ENCODE data around the gene PLVAP. TPM values are rescaled to one million over a fixed set of nuclear protein-coding genes. Genes with fewer than 3 reads are reported as not detected.

PLVAP gene
- total RNA-seq, 4 donors from 2014 or later, result 37.4 to 155 (median 117) TPM

- intact Hi-C loops (cut with DNase I), result no loop called here
- no peak for TF ChIP-seq POLR2A (IDR thresholded peaks at IDR 0.05; ENCODE audit: low read depth)
- TF ChIP-seq EP300 (IDR thresholded peaks at IDR 0.05), result no peak
- no peak for TF ChIP-seq POLR2AphosphoS5 (IDR thresholded peaks at IDR 0.05)
- TF ChIP-seq CTCF (IDR thresholded peaks at IDR 0.05), result no peak
- Histone ChIP-seq H3K9me3 (no peaks in the 10 kb centered on the region), H3K27me3 (no peaks in the 10 kb centered on the region), H3K4me3 (no peak overlapping the region), H3K27ac (replicated peaks in 1 of 4) (no peak overlapping the region), H3K4me1 (peaks cover 0 to 25% (median 18%) of the 10 kb centered on the region in 4 donors), H3K36me3 (peaks cover 39 to 82% (median 68%) of the 10 kb centered on the region in 4 donors)
- no peak for DNase-seq (ENCODE audit: extremely low spot score)
- WGBS, result 97% methylated on average over 5 of the region's 11 CpGs
Observed at GRCh38 chr19:17320435-17320834, 56.7 kb downstream of the PLVAP start.

GRCh38 chr19:17319473-17320238, 57.5 kb downstream of the PLVAP start:
- H3K36me3 ChIP-seq, result peaks cover 42 to 80% (median 67%) of the 10 kb centered on the region in 4 donors
- WGBS, result 91% methylated on average over 40 of the region's 40 CpGs
- TF ChIP-seq CTCF (IDR thresholded peaks at IDR 0.05), result no peak
- TF ChIP-seq EP300 (IDR thresholded peaks at IDR 0.05), result no peak
- no peak for TF ChIP-seq POLR2A (IDR thresholded peaks at IDR 0.05; ENCODE audit: low read depth)
- TF ChIP-seq POLR2AphosphoS5 (IDR thresholded peaks at IDR 0.05), result no peak

GRCh38 chr19:17318966-17319365, 58.2 kb downstream of the PLVAP start:
- TF ChIP-seq CTCF (IDR thresholded peaks at IDR 0.05), result no peak
- no peak for TF ChIP-seq POLR2AphosphoS5 (IDR thresholded peaks at IDR 0.05)
- no peak for TF ChIP-seq EP300 (IDR thresholded peaks at IDR 0.05)
- TF ChIP-seq POLR2A (IDR thresholded peaks at IDR 0.05; ENCODE audit: low read depth), result no peak
- WGBS, result 83% methylated on average over 6 of the region's 6 CpGs
- peaks cover 48 to 84% (median 71%) of the 10 kb centered on the region in 4 donors for H3K36me3 ChIP-seq
- no peaks in the 10 kb centered on the region for H3K9me3 ChIP-seq
- peaks cover 0 to 11% (median 7%) of the 10 kb centered on the region in 4 donors for H3K4me1 ChIP-seq
- intact Hi-C loops (cut with DNase I), result no loop called here
- H3K27ac ChIP-seq (replicated peaks in 1 of 4), result no peak overlapping the region
- H3K4me3 ChIP-seq, result no peak overlapping the region
- no peaks in the 10 kb centered on the region for H3K27me3 ChIP-seq
- DNase-seq (ENCODE audit: extremely low spot score), result no peak

More at GRCh38 chr19:17319473-17320238, 57.5 kb downstream of the PLVAP start:
- Histone ChIP-seq H3K9me3 (no peaks in the 10 kb centered on the region), H3K27ac (replicated peaks in 1 of 4) (no peak overlapping the region), H3K4me3 (no peak overlapping the region), H3K4me1 (peaks cover 0 to 18% (median 11%) of the 10 kb centered on the region in 4 donors), H3K27me3 (no peaks in the 10 kb centered on the region)
- no peak for DNase-seq (ENCODE audit: extremely low spot score)
- intact Hi-C loops (cut with DNase I), result no loop called here

GRCh38 chr19:17314007-17314593, 63.0 kb downstream of the PLVAP start:
- Histone ChIP-seq H3K27ac (replicated peaks in 1 of 4) (no peak overlapping the region), H3K9me3 (no peaks in the 10 kb centered on the region), H3K4me1 (peaks cover 20 to 34% (median 29%) of the 10 kb centered on the region in 4 donors), H3K36me3 (peaks cover 25 to 71% (median 50%) of the 10 kb centered on the region in 4 donors), H3K4me3 (no peak overlapping the region), H3K27me3 (no peaks in the 10 kb centered on the region)
- WGBS, result 94% methylated on average over 19 of the region's 19 CpGs
- TF ChIP-seq POLR2A (IDR thresholded peaks at IDR 0.05; ENCODE audit: low read depth) (no peak), CTCF (IDR thresholded peaks at IDR 0.05) (no peak), EP300 (IDR thresholded peaks at IDR 0.05) (no peak), POLR2AphosphoS5 (IDR thresholded peaks at IDR 0.05) (no peak)
- no peak for DNase-seq (ENCODE audit: extremely low spot score)
- intact Hi-C loops (cut with DNase I), result no loop called here
